Measurements from ENCODE around the gene CLCN7. TPM values are rescaled to one million over a fixed set of nuclear protein-coding genes. Genes with fewer than 3 reads are reported as not detected.

Gene CLCN7
- total RNA-seq, 1 donor from 2014 or later, result 36.6 TPM

GRCh38 chr16:1437606-1438005 lies 37.2 kb downstream of the CLCN7 start:
- no peak for DNase-seq (ENCODE audit: low read depth)
- no peaks in the 10 kb centered on the region for H3K27me3 ChIP-seq (ENCODE audit: control insufficient read depth, insufficient read depth, low read length)
- no peak for FAIRE-seq
- TF ChIP-seq CTCF (IDR thresholded peaks at IDR 0.05; ENCODE audit: insufficient read depth, low read length, severe bottlenecking), result no peak
- no peak overlapping the region for H3K4me3 ChIP-seq (ENCODE audit: low read depth, low read length)
- no peaks in the 10 kb centered on the region for H3K36me3 ChIP-seq (ENCODE audit: control insufficient read depth, insufficient read depth, low read length)

- no peak for TF ChIP-seq CTCF (IDR thresholded peaks at IDR 0.05; ENCODE audit: insufficient read depth, low read length, severe bottlenecking)
- DNase-seq (ENCODE audit: low read depth), result no peak
- Histone ChIP-seq H3K27me3 (ENCODE audit: control insufficient read depth, insufficient read depth, low read length) (no peaks in the 10 kb centered on the region), H3K36me3 (ENCODE audit: control insufficient read depth, insufficient read depth, low read length) (no peaks in the 10 kb centered on the region), H3K4me3 (ENCODE audit: low read depth, low read length) (no peak overlapping the region)
- FAIRE-seq, result no peak
These were observed 38.0 kb downstream of the CLCN7 start for GRCh38 chr16:1436731-1437355.

- FAIRE-seq (no peak), DNase-seq (ENCODE audit: low read depth) (no peak)
- TF ChIP-seq CTCF (IDR thresholded peaks at IDR 0.05; ENCODE audit: insufficient read depth, low read length, severe bottlenecking), result no peak
- Histone ChIP-seq H3K27me3 (ENCODE audit: control insufficient read depth, insufficient read depth, low read length) (no peaks in the 10 kb centered on the region), H3K36me3 (ENCODE audit: control insufficient read depth, insufficient read depth, low read length) (no peaks in the 10 kb centered on the region), H3K4me3 (ENCODE audit: low read depth, low read length) (no peak overlapping the region)
These were observed 38.7 kb downstream of the CLCN7 start for GRCh38 chr16:1435921-1436697.

GRCh38 chr16:1434644-1435592 lies 39.9 kb downstream of the CLCN7 start:
- FAIRE-seq (no peak), DNase-seq (ENCODE audit: low read depth) (no peak)
- Histone ChIP-seq H3K27me3 (ENCODE audit: control insufficient read depth, insufficient read depth, low read length) (no peaks in the 10 kb centered on the region), H3K36me3 (ENCODE audit: control insufficient read depth, insufficient read depth, low read length) (no peaks in the 10 kb centered on the region), H3K4me3 (ENCODE audit: low read depth, low read length) (no peak overlapping the region)
- TF ChIP-seq CTCF (IDR thresholded peaks at IDR 0.05; ENCODE audit: insufficient read depth, low read length, severe bottlenecking), result no peak

- DNase-seq (ENCODE audit: low read depth) (no peak), FAIRE-seq (no peak)
- Histone ChIP-seq H3K4me3 (ENCODE audit: low read depth, low read length) (no peak overlapping the region), H3K36me3 (ENCODE audit: control insufficient read depth, insufficient read depth, low read length) (no peaks in the 10 kb centered on the region), H3K27me3 (ENCODE audit: control insufficient read depth, insufficient read depth, low read length) (no peaks in the 10 kb centered on the region)
- TF ChIP-seq CTCF (IDR thresholded peaks at IDR 0.05; ENCODE audit: insufficient read depth, low read length, severe bottlenecking), result no peak
These were observed 41.1 kb downstream of the CLCN7 start for GRCh38 chr16:1433756-1434155.
